ENCODE measurements around the gene APCDD1L. TPM values are rescaled to one million over a fixed set of nuclear protein-coding genes. Genes with fewer than 3 reads are reported as not detected.
A peak's percentile ranks its signal among the peaks of the same experiment; 100 is the strongest.

Gene APCDD1L
- total RNA-seq, 1 experiment from 2014 or later = 2.4 TPM

GRCh38 chr20:58467572-58468527 lies 47.3 kb downstream of the APCDD1L start:
- no peak for DNase-seq (ENCODE audit: low spot score)
- H3K4me1 Mint-ChIP-seq = 0 out of 2 replicates have a peak, but pooled peaks cover 4% of the 10 kb centered on the region
- no peak overlapping the region for H3K4me3 Mint-ChIP-seq
- H3K27me3 Mint-ChIP-seq (ENCODE audit: low read depth) = no peaks in the 10 kb centered on the region
- POLR2A ChIA-PET = interaction anchor here (1.5 kb wide), 1 partner anchor 238 kb away, joined by 3 read pairs; no protein-coding TSS in a partner anchor
- ATAC-seq = peak; percentile 22; the same call in 1 of the 2 replicates
- CTCF ChIA-PET = interaction anchor here (1.2 to 3.4 kb wide), 2 partner anchors 14 to 220 kb away, joined by 3 to 17 read pairs; no protein-coding TSS in a partner anchor
- no peak overlapping the region for H3K27ac Mint-ChIP-seq
- peaks cover 5% of the 10 kb centered on the region; the same call in 1 of the 2 replicates for H3K36me3 Mint-ChIP-seq
- H3K9me3 Mint-ChIP-seq = peaks cover 5% of the 10 kb centered on the region; the same call in 1 of the 2 replicates
- TF ChIP-seq ATF3 (CRISPR knock-in tag; conservative IDR thresholded peaks at IDR 0.05) (no peak), RELA (CRISPR knock-in tag; IDR thresholded peaks at IDR 0.05; ENCODE audit: borderline replicate concordance) (no peak)

GRCh38 chr20:58466729-58467571 lies 48.2 kb downstream of the APCDD1L start:
- ATAC-seq = peak; percentile 61
- Mint-ChIP-seq H3K4me1 (0 out of 2 replicates have a peak, but pooled peaks cover 4% of the 10 kb centered on the region), H3K27me3 (ENCODE audit: low read depth) (no peaks in the 10 kb centered on the region), H3K36me3 (peaks cover 5% of the 10 kb centered on the region; the same call in 1 of the 2 replicates), H3K4me3 (no peak overlapping the region), H3K9me3 (peaks cover 7% of the 10 kb centered on the region), H3K27ac (no peak overlapping the region)
- POLR2A ChIA-PET = interaction anchor here (1.5 kb wide), 1 partner anchor 237 kb away, joined by 3 read pairs; no protein-coding TSS in a partner anchor
- CTCF ChIA-PET = interaction anchor here (1.2 to 3.4 kb wide), 3 partner anchors 15 to 219 kb away, joined by 3 to 17 read pairs (median 4); no protein-coding TSS in a partner anchor
- no peak for DNase-seq (ENCODE audit: low spot score)
- peak; percentile 55; the same call in 1 of the 2 replicates for TF ChIP-seq GTF2I (CRISPR knock-in tag; conservative IDR thresholded peaks at IDR 0.05)
- TF ChIP-seq ATF3 (CRISPR knock-in tag; conservative IDR thresholded peaks at IDR 0.05) = no peak

GRCh38 chr20:58466095-58466708 lies 49.0 kb downstream of the APCDD1L start:
- ATAC-seq (no peak), DNase-seq (ENCODE audit: low spot score) (no peak)
- ChIA-PET CTCF (interaction anchor here (0.6 to 3.4 kb wide), 6 partner anchors 15 to 437 kb away, joined by 3 to 17 read pairs (median 4); no protein-coding TSS in a partner anchor), POLR2A (interaction anchor here (0.6 kb wide), 1 partner anchor 243 kb away, joined by 3 read pairs; no protein-coding TSS in a partner anchor)
- no peak overlapping the region for H3K4me3 Mint-ChIP-seq
- 0 out of 2 replicates have a peak, but pooled peaks cover 4% of the 10 kb centered on the region for H3K4me1 Mint-ChIP-seq
- H3K27ac Mint-ChIP-seq = no peak overlapping the region
- H3K27me3 Mint-ChIP-seq (ENCODE audit: low read depth) = no peaks in the 10 kb centered on the region
- H3K36me3 Mint-ChIP-seq = peaks cover 5% of the 10 kb centered on the region; the same call in 1 of the 2 replicates
- H3K9me3 Mint-ChIP-seq = peaks cover 7% of the 10 kb centered on the region
- no peak for TF ChIP-seq GTF2I (CRISPR knock-in tag; conservative IDR thresholded peaks at IDR 0.05)
- no peak for TF ChIP-seq CTCF (IDR thresholded peaks at IDR 0.05)
- no peak for TF ChIP-seq SP1 (CRISPR knock-in tag; conservative IDR thresholded peaks at IDR 0.05)
- TF ChIP-seq HMGA2 (CRISPR knock-in tag; IDR thresholded peaks at IDR 0.05) = no peak
- TF ChIP-seq ZNF425 (CRISPR knock-in tag; conservative IDR thresholded peaks at IDR 0.05) = no peak
- TF ChIP-seq ZNF512 (CRISPR knock-in tag; IDR thresholded peaks at IDR 0.05; ENCODE audit: borderline replicate concordance) = no peak
- no peak for TF ChIP-seq CREB1 (CRISPR knock-in tag; IDR thresholded peaks at IDR 0.05)
- no peak for TF ChIP-seq ZNF416 (CRISPR knock-in tag; IDR thresholded peaks at IDR 0.05)
- TF ChIP-seq NR2C2 (CRISPR knock-in tag; IDR thresholded peaks at IDR 0.05) = no peak
- no peak for TF ChIP-seq TP53 (CRISPR knock-in tag; IDR thresholded peaks at IDR 0.05)
- no peak for TF ChIP-seq ATF2 (CRISPR knock-in tag; IDR thresholded peaks at IDR 0.05; ENCODE audit: borderline replicate concordance, low read depth)
- no peak for TF ChIP-seq FOXP4 (CRISPR knock-in tag; IDR thresholded peaks at IDR 0.05)
